ENCODE results near the gene MSH5.

DNA sequence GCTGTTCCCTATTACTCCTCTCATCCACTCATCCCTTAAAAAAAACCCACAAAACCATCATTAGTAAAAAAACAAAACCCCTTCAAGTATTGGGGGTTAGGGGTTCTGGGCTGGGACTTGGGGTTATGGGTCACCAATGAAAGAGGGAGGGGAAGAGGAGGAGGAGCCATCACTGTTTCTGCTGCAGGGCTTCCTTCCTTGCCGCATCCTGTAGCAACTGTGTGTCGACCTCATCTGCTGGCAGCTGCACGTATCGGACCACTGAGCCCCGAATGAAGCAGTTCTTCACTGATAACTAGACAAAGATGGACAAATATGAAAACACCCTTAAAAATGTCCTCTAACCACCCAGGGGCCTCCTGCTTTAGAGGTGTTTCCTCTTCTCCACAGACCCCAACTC, 57.8 kb downstream of the MSH5 start:
- TF ChIP-seq POLR2A (IDR thresholded peaks at IDR 0.05) = no peak
- TF ChIP-seq, protein P1, sequence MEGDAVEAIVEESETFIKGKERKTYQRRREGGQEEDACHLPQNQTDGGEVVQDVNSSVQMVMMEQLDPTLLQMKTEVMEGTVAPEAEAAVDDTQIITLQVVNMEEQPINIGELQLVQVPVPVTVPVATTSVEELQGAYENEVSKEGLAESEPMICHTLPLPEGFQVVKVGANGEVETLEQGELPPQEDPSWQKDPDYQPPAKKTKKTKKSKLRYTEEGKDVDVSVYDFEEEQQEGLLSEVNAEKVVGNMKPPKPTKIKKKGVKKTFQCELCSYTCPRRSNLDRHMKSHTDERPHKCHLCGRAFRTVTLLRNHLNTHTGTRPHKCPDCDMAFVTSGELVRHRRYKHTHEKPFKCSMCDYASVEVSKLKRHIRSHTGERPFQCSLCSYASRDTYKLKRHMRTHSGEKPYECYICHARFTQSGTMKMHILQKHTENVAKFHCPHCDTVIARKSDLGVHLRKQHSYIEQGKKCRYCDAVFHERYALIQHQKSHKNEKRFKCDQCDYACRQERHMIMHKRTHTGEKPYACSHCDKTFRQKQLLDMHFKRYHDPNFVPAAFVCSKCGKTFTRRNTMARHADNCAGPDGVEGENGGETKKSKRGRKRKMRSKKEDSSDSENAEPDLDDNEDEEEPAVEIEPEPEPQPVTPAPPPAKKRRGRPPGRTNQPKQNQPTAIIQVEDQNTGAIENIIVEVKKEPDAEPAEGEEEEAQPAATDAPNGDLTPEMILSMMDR (IDR thresholded peaks at IDR 0.05) = no peak
